ENCODE measurements around the gene ETS1. TPM values are rescaled to one million over a fixed set of nuclear protein-coding genes. Genes with fewer than 3 reads are reported as not detected.
A peak's percentile ranks its signal among the peaks of the same experiment; 100 is the strongest.

The ETS1 gene
- total RNA-seq, 1 experiment from 2014 or later = 9.2 TPM

GRCh38 chr11:128553662-128554362 is 33.5 kb downstream of the ETS1 start:
- no peak for DNase-seq (ENCODE audit: low read depth)
- in situ Hi-C loops (cut with HindIII; ENCODE audit: low pct_unique_long_range_greater_than_20kb, low sequenced_read_pairs) = no loop called here

GRCh38 chr11:128552783-128553661 is 34.3 kb downstream of the ETS1 start:
- in situ Hi-C loops (cut with HindIII; ENCODE audit: low pct_unique_long_range_greater_than_20kb, low sequenced_read_pairs) = no loop called here
- DNase-seq (ENCODE audit: low read depth) = peak; percentile 30

DNA sequence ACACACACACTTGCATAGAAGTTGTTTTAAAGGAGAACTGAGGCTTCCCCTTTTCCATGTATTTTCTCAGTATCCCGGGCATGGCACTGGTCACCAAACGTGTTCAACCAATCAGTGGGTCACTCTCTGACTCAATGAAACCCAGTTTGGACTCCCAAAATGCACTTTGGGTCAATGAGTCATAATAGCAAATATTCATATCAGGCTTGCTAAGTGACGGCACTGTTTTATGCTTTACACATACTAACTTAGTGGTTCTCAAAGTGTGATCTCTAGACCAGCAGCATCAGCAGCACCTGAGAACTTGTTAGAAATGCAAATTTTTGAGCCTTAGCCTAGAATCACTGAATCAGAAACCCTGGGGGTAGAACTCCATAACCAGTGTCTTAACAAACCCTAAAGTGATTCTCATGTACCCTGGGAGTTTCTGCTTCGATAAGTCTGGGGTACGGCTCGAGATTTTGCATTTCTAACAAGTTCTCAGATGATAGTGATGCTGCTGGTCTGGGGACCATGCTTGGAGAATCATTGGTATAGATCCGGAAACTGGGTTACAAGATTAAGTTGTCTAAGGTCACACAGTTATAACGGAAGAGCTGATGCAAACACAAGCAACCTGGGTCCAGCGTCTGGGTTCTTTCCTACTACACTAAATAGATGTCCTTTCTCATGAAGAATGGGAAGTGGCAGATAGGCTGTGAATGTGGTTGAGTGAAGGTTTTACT is 35.6 kb downstream of the ETS1 start:
- DNase-seq (ENCODE audit: low read depth) = no peak
- in situ Hi-C loops (cut with HindIII; ENCODE audit: low pct_unique_long_range_greater_than_20kb, low sequenced_read_pairs) = no loop called here

- DNase-seq (ENCODE audit: low read depth) = no peak
- in situ Hi-C loops (cut with HindIII; ENCODE audit: low pct_unique_long_range_greater_than_20kb, low sequenced_read_pairs) = no loop called here
Observed at GRCh38 chr11:128551058-128551457, 36.3 kb downstream of the ETS1 start.

- in situ Hi-C loops (cut with HindIII; ENCODE audit: low pct_unique_long_range_greater_than_20kb, low sequenced_read_pairs) = no loop called here
Observed at GRCh38 chr11:128550261-128550821, 37.0 kb downstream of the ETS1 start.

GRCh38 chr11:128549256-128549944 is 38.0 kb downstream of the ETS1 start:
- no peak for DNase-seq (ENCODE audit: low read depth)
- in situ Hi-C loops (cut with HindIII; ENCODE audit: low pct_unique_long_range_greater_than_20kb, low sequenced_read_pairs) = no loop called here

More at GRCh38 chr11:128550261-128550821, 37.0 kb downstream of the ETS1 start:
- no peak for DNase-seq (ENCODE audit: low read depth)

DNA sequence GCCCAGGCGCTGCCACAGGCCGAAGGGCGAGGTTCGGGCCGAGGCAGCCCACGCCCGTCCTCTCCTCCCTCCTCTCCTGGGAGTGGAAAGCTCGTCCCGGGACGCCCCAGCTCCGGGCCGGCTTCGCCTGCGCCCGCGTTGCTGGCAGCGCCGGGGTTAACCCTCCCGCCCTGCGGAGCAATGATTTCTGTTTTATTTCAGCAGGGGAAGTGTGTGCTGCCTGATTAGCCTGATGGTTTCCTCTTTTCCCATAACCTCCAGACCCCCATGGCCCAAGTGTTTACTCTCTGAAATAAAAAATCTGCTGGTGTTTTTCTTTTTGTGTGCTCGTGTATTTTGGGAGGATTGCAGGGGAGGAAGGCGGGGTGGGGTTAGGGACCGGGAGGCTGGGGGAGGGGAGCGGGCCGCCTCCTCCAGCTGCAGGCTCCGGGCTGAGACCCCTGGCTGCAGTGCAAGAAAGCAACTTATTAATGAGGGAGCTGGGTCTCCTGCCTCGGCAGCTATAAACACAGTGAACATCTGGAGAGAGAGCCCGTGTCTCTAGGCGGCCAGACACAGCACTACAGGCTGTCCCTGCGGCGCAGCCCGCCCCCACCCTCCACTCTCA is 38.6 kb downstream of the ETS1 start:
- no peak for DNase-seq (ENCODE audit: low read depth)
- in situ Hi-C loops (cut with HindIII; ENCODE audit: low pct_unique_long_range_greater_than_20kb, low sequenced_read_pairs) = no loop called here

- no peak for DNase-seq (ENCODE audit: low read depth)
Observed at GRCh38 chr11:128547946-128548648, 39.3 kb downstream of the ETS1 start.

GRCh38 chr11:128546916-128547315 is 40.4 kb downstream of the ETS1 start:
- in situ Hi-C loops (cut with HindIII; ENCODE audit: low pct_unique_long_range_greater_than_20kb, low sequenced_read_pairs) = no loop called here
- DNase-seq (ENCODE audit: low read depth) = no peak

More at GRCh38 chr11:128547946-128548648, 39.3 kb downstream of the ETS1 start:
- in situ Hi-C loops (cut with HindIII; ENCODE audit: low pct_unique_long_range_greater_than_20kb, low sequenced_read_pairs) = no loop called here

- in situ Hi-C loops (cut with HindIII; ENCODE audit: low pct_unique_long_range_greater_than_20kb, low sequenced_read_pairs) = no loop called here
- no peak for DNase-seq (ENCODE audit: low read depth)
Observed at GRCh38 chr11:128544471-128545051, 42.8 kb downstream of the ETS1 start.

DNA sequence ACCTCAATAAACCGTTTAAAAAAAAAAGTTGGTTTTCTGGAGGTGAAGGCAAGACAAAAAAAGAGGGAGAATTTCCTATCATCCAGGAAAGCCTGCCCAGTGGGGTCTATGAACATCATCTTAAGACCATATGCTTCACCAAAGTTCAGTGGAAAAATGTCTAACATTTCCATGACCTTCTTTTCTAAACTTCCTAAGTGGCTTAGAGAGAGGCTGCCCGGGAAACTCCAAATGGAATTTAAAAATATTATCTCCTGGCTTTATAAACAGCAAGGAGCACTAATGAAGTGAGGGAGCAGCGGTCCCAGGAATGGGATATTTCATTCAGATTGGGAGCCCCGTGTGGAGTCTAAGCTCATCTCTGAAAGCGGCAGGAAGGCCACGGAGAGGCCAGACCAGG is 46.9 kb downstream of the ETS1 start:
- in situ Hi-C loops (cut with HindIII; ENCODE audit: low pct_unique_long_range_greater_than_20kb, low sequenced_read_pairs) = no loop called here
- no peak for DNase-seq (ENCODE audit: low read depth)

GRCh38 chr11:128536506-128536905 is 50.9 kb downstream of the ETS1 start:
- no peak for DNase-seq (ENCODE audit: low read depth)
- in situ Hi-C loops (cut with HindIII; ENCODE audit: low pct_unique_long_range_greater_than_20kb, low sequenced_read_pairs) = no loop called here

- no peak for DNase-seq (ENCODE audit: low read depth)
- in situ Hi-C loops (cut with HindIII; ENCODE audit: low pct_unique_long_range_greater_than_20kb, low sequenced_read_pairs) = no loop called here
Observed at GRCh38 chr11:128535468-128536457, 51.6 kb downstream of the ETS1 start.

DNA sequence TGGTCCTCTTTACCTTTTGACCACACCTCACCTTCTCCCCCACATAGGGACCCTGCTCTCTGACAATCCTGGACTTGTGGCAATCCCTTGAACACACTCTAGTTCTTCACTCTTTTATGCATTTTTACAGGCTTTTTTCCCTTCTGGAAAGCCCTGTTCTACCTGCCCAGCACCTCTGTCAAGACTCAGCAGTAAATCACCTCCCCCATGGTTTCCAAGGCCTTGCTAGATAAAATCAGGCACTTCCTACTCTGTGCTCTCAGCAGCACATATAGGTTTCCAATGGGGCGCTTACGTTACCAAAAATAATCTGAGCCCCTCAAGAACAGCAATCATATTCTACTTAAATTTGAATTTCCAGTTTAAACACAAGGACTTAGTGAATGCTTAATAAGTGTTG is 53.9 kb downstream of the ETS1 start:
- DNase-seq (ENCODE audit: low read depth) = no peak
- in situ Hi-C loops (cut with HindIII; ENCODE audit: low pct_unique_long_range_greater_than_20kb, low sequenced_read_pairs) = no loop called here

GRCh38 chr11:128532572-128533091 is 54.7 kb downstream of the ETS1 start:
- in situ Hi-C loops (cut with HindIII; ENCODE audit: low pct_unique_long_range_greater_than_20kb, low sequenced_read_pairs) = no loop called here
- DNase-seq (ENCODE audit: low read depth) = no peak
